HG03469 (cell line): ENCODE results near the gene RPRML.
"Not testable (repeated sequence)": the region's sequence is repeated elsewhere in the genome, so short reads cannot be mapped to it uniquely, and the experiment has no call there.

Experiments used
- ATAC-seq: cut with Tn5 transposase; IDR thresholded peaks from one replicate; pipeline ENCODE4 v1.9.1; 2021; ENCODE audit warnings: mild to moderate bottlenecking, moderate library complexity, moderate number of reproducible peaks; ENCODE audit not compliant: unreplicated experiment

RPRML gene

GRCh38 chr17:46979147-46979863 is at the start of gene RPRML:
TSS of gene RPRML (minus strand) at chr17:46979253. CDS start at chr17:46979007, 246 bp downstream.
- ATAC-seq = no peak

DNA sequence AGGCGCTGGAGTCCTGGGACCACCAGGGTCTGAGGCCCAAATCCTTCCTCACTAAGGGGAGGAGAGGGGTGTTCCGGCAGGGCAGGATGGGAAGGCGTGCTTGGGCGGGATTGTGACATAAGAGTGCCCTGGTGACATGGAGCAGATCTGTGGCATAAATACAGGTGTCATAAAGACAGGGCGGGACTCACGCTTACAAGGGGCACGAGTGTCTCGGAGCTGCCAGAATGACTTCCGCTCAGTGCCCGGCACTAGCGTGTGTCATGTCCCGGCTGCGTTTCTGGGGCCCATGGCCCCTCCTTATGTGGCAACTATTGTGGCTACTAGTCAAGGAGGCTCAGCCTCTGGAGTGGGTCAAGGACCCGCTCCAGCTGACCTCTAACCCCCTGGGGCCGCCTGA is 37.9 kb upstream of the RPRML start:
- not testable (repeated sequence) for ATAC-seq

- no peak for ATAC-seq
Measured at GRCh38 chr17:47013341-47013740, 34.3 kb upstream of the RPRML start.

GRCh38 chr17:47012457-47012856 is 33.4 kb upstream of the RPRML start:
- no peak for ATAC-seq

- ATAC-seq = no peak
Measured at GRCh38 chr17:47009759-47010594, 30.9 kb upstream of the RPRML start.

GRCh38 chr17:47004906-47005305 is 25.9 kb upstream of the RPRML start:
- no peak for ATAC-seq

GRCh38 chr17:47003864-47004263 is 24.8 kb upstream of the RPRML start:
- ATAC-seq = not testable (repeated sequence)

GRCh38 chr17:46995841-46996571 is 17.0 kb upstream of the RPRML start:
- no peak for ATAC-seq

- no peak for ATAC-seq
Measured at GRCh38 chr17:46994993-46995392, 15.9 kb upstream of the RPRML start.

GRCh38 chr17:46991617-46992016 is 12.6 kb upstream of the RPRML start:
- ATAC-seq = no peak

- ATAC-seq = no peak
Measured at GRCh38 chr17:46989637-46990431, 10.8 kb upstream of the RPRML start.

DNA sequence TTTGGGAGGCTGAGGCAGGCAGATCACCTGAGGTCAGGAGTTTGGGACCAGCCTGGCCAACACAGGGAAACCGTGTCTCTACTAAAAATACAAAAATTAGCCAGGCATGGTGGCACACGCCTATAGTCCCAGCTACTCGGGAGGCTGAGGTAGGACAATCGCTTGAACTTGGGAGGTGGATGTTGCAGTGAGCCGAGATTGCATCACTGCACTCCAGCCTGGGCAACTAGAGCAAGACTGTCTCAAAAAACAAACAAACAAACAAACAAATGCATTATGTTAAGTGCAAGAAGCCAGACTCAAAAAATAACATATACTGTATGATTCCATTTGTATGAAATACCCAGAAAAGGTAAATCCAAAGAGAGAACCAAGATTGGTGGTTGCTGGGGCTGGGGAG is 8.9 kb upstream of the RPRML start:
- not testable (repeated sequence) for ATAC-seq

GRCh38 chr17:46986366-46986765 is 7.3 kb upstream of the RPRML start:
- ATAC-seq = no peak

GRCh38 chr17:46984892-46985291 is 5.8 kb upstream of the RPRML start:
- no peak for ATAC-seq

DNA sequence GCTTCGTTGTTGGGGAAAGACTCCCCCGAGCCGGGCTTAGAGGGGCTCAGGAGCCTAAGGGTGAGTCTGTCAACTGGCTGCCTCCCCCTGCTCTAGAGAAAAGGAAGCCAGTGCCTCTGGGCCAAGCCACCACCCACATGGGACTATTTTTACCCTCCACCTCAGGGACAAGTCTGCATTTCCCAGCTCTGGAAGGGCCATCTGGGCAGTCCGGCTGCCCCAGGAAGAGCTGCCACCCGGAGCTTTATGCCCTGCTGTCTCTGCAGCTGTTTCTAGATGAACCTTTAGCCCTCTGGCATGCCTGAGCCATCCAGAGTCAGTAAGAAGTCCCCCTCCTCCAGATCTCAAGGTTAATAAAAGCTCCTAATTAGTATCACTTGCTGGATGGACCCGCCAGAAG is 5.3 kb upstream of the RPRML start:
- no peak for ATAC-seq

DNA sequence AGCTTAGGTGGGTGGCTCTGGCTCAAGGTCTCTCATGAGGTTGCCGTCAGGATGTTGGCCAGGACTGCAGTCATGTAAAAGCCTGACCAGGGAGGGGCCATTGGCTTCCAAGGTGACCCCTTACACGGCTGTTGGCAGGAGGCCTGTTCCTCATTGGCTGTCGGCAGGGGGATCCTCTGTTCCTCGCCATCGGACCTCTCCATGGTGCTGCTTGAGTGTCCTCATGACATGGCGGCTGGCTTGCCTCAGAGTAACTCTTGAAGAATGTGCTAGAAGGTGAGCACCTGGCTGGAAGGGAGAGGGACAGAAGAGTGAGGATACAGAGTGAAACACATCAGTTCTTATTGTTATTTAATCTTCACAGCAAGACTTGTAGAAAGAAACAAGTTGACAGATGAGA is 4.7 kb upstream of the RPRML start:
- no peak for ATAC-seq

DNA sequence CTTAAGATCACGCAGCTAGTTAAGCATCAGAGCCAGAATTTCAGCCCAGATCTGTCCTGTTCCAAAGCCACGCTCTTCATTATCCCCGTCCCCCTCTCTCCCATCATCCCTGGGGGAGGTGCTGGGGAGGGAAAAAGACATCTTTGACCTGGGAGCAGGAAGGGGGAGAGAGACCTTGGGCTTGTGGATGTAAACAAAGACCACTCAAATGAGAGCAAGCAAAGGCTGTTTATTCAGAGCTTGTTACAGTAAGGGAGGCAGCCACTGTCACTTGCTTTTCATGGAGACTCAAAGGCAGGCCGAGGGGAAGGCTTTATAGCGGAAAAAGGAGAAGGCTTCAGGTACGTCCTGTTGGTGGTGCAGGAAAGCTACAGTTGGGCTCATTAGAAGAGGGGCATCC is 3.5 kb upstream of the RPRML start:
- no peak for ATAC-seq

- no peak for ATAC-seq
Measured at GRCh38 chr17:46978489-46979146, 435 bp downstream of the RPRML start.

GRCh38 chr17:46977750-46978488 is 1.1 kb downstream of the RPRML start:
- ATAC-seq = no peak
